ENCODE measurements around the gene DDR1.
"Not testable (repeated sequence)": the region's sequence is repeated elsewhere in the genome, so short reads cannot be mapped to it uniquely, and the experiment has no call there.

DDR1 gene

DNA sequence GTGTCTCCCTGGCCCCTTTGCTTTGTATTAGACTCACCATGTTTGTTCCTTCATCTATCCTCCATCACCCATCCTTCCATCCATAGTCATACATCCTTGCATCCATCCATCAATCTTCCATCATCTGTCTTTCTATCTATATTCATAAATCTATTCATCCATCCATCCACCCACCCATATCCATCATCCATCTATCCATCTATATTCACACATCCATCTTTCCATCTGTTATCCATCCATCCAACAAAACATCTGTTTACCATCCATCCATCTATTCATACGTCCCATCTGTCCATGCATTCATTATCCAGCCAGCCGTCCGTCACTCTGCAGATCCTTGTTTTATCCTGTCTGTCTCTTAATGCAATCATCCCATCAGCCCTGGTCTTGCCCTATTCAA is 10.6 kb downstream of the DDR1 start:
- DNase-seq: no peak

DNA sequence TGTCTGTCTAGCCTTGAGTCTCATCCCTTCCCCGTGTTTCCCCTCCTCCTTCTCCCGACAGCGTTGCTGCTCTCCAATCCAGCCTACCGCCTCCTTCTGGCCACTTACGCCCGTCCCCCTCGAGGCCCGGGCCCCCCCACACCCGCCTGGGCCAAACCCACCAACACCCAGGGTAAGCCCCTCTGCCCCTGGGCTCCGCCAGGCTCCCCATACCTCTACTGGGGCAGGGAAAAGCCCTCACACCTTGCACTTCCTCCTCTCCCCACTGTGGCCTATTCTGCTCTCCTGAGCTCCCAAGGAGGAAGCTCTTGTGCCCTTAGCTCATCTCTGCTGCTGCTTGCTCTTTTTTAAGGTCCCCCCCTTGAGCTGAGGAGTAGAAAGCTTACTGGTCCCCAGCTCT is 11.0 kb downstream of the DDR1 start:
- no peak for DNase-seq

DNA sequence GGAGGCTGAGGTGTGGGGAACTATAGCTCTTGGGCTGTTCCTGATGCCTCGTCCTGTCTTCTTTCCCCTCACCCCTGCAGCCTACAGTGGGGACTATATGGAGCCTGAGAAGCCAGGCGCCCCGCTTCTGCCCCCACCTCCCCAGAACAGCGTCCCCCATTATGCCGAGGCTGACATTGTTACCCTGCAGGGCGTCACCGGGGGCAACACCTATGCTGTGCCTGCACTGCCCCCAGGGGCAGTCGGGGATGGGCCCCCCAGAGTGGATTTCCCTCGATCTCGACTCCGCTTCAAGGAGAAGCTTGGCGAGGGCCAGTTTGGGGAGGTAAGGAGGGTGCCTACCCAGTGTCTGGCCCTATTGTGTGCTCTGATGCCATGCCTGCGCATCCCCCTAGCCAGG is 12.2 kb downstream of the DDR1 start:
- DNase-seq: no peak

DNA sequence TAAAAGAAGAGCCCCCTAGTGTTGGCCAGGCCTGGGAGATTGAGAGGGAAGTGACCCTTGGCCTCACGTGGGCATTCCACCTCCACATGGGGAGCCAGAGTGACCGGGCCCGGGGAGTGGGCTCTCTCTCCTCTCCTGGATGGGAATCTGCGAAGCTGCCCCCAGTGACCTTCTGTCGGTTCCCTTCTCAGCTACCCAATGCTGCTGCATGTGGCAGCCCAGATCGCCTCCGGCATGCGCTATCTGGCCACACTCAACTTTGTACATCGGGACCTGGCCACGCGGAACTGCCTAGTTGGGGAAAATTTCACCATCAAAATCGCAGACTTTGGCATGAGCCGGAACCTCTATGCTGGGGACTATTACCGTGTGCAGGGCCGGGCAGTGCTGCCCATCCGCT is 13.6 kb downstream of the DDR1 start:
- no peak for DNase-seq

DNA sequence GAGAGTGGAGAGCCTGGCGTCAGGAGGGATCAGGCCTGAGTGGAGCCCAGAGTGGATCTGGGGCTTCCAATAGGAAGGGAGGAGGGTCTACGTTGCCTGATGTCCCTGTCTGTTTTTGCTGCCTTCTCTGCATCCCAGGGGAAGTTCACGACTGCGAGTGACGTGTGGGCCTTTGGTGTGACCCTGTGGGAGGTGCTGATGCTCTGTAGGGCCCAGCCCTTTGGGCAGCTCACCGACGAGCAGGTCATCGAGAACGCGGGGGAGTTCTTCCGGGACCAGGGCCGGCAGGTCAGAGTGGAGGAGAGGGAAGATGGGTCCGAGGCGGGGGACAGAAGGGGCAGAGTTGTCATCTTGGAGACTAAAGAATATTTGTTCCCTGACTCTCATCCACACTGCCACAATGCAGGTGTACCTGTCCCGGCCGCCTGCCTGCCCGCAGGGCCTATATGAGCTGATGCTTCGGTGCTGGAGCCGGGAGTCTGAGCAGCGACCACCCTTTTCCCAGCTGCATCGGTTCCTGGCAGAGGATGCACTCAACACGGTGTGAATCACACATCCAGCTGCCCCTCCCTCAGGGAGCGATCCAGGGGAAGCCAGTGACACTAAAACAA is 14.5 kb downstream of the DDR1 start:
- DNase-seq: no peak

DNA sequence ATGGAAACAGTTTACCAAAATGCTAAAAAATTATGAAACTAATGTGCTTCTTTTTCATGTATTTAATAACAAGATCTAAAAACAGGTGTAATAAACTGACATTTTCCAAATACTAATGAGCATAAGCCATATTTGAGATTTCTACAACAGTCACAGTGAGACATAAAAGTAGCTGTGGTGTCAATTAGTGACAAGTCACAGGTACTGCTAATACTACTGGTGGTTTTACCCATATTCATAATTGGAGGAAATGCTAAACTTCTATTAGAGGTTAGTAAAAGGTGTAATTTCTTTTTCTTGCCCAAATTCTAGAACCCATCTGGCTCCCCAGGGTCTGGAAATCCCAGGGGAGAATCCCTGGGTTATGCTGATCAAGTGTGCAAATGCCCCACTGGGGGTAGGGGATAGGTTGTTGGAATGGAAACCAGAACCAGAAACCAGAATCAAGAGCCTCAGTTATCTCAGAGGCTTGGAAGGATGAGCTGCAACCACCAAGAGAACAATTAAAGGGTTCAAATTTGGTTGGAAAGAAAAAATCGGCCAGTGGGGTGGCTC is 16.6 kb downstream of the DDR1 start:
- DNase-seq: no peak

DNA sequence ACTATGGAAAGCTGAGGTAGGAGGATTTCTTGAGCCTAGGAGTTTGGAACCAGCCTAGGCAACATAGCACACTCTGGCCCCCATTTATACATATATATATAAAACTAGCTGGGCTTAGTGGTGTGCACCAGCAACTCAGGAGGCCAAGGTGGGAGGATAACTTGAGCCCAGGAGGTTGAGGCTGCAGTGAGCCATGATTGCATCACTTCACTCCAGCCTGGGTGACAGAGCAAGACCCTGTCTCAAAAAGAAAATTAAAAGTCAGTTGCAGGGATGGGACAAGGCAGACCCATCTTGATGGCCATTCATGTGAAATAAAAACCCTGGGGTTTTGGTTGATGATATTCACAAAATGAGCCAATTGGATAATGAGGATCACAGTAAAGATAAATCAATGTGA is 17.1 kb downstream of the DDR1 start:
- no peak for DNase-seq

DNA sequence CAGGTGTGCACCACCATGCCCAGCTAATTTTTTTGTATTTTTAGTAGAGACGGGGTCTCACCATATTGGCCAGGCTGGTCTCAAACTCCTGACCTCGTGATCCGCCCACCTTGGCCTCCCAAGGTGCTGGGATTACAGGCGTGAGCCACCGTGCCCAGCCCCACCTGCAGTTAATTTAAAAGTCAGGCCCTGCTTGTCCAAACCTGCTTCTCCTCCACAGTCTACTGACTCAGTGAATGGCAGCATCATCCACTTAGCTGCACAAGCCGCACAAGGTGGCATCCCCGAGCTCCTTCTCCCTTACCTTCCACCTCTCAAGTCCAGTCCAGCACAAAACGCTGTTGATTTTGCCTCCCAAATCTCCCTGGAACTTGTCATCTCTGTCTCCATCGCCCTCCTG is 17.9 kb downstream of the DDR1 start:
- DNase-seq: not testable (repeated sequence)

DNA sequence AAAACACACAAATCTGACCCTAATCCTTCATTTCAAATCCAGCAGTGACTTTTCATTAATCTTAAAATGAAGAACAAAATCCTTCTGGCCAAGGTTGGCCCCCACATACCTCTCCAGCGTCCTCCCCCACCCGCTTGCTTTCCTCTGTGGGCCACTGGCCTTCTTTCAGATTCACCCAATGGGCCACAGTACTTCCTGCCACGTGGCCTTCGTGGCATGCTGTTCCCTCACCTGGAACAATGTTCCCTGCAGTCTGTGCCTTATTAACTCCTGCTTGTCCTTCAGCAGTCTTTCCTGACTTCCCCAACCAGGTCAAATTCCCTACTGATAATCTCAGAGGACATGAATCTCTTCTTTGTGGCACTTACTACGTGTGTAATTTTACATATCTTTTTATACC is 18.4 kb downstream of the DDR1 start:
- no peak for DNase-seq

DNA sequence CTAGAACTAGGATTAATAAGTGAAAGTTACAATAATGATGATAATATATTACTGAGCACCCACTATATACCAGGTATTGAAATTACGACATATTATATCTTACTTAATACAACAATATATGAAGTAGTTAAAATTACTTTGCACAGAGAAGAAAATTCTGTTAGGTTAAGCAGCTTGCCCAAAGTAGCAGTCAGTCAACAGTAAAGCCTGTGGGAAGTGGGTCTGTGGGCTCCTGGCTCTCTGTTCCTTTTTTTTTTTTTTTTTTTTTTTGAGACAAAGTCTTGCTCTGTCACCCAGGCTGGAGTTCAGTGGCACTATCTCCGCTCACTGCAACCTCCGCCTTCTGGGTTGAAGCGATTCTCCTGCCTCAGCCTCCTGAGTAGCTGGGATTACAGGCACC is 18.9 kb downstream of the DDR1 start:
- no peak for DNase-seq

DNA sequence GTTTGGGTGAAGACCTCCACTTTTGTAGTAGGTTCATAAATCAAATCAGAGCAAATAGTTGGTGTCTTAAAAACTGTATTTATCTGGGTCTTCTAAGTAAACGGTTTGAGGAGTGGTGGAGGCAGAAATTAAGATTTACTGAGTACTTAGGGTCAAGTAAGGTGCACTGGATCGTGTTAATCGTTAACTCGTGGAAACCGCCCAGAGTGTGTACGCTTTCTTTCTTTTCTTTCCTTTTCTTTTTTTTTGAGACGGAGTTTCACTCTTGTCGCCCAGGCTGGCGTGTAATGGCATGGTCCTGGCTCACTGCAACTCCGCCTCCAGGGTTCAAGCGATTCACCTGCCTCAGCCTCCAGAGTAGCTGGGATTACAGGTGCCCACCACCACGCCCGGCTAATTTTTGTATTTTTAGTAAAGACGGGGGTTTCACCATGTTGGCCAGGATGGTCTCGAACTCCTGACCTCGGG is 23.0 kb downstream of the DDR1 start:
- DNase-seq: not testable (repeated sequence)

DNA sequence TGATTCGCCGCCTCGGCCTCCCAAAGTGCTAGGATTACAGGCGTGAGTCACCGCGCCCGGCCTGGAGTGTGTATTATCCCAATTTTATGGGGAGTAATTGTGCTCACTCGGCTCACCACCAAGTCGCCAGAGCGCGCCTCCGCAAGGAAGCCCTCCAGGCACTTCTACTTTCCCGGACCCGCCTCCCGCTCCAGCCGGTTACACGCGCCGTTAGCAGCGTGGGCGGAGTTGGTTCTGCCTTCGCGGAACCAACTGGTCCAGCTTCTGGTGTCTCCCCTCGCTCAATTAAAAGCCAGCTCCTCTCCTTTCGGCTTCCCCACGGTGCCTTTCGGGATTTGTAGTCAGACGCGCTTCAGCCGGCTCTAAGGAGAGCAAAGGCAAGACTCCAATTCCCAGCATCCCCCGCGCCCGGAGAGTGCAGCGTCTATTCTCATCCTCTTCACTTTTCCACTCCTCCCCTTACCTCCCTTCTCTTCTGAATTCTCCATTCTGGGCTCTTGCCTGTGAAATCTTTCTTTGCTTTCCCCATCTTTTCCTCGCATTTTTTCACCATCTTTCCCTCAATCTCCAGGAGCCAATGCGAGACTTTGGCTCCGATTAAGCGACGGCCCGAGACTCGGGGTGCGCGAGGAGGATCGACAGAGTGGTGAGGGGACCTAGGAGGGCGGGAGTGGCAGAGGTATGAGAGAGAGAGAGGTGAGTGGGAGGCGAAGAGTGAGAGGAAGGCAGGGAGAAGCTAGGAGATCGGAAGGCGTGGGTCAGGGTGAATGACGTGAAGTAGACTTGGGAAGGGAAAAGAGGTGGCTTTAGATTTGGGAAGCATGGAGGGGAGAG is 23.7 kb downstream of the DDR1 start, which contains the start of gene GTF2H4:
GTF2H4 (plus strand) TSS at position 450 of the 834 bp plus-strand sequence.
- DNase-seq: peak; percentile 91

DNA sequence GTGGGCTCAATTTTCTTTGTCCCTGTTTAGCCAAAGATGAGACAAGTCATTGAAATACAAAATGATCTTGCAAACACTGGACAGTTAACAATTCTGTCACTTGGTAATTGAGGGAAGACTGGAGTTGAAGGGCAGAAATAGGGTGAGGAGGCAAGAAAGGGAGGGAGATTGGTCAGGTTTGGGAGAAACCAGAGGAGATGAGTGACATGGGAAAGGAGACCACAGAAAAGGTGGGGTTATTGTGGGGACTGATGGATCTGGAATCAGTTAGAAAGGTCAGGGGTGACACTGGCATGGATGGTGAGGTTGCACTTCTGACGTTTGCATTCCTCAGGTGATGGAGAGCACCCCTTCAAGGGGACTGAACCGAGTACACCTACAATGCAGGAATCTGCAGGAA is 24.4 kb downstream of the DDR1 start:
- no peak for DNase-seq

DNA sequence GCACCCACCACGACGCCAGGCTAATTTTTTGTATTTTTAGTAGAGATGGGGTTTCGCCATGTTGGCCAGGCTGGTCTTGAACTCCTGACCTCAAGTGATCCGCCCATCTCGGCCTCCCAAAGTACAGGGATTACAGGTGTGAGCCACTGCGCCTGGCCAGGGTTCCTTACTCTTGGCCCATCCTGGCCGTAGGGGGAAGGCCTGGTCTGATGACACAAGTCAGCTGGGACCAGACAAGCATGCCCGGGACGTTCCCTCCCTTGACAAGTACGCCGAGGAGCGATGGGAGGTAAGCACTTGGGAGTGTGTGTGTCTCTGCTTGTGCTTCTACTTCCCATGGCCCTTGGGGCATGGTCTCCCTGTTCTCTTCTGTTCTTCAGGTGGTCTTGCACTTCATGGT is 26.2 kb downstream of the DDR1 start:
- not testable (repeated sequence) for DNase-seq

DNA sequence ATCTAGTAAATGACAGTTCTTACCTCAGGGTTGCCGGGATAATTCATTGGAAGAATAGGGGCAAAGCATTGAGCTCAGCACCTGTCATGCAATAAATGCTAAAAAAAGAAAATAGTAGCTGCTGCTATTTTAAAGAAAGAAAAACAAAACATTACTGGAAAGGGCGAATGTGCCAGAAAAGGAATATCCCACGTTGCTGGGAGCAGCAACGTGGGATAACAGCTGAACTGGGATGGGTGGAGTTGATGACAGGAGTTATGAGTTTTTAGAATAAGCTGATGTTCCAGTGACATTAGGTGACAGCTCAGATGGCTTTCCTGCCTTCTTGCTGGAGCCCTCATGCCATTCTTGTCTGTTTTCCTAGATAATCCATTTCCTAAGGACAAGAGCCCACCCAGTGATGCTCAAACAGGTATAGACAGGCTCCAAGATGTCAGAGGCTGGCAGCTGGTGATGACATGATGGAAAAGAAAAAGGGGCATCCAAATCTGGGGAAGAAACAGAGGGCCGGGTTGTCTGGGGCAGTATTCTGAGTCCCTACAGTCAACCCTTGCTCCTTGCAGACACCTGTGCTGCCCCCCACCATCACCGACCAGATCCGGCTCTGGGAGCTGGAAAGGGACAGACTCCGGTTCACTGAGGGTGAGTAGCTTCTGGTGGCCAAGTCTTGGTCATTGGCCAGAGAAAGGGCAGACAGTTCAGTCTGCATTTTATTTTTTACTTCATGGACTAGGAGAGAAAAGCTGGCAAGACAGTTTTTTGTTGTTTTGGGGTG is 28.6 kb downstream of the DDR1 start:
- DNase-seq: no peak

DNA sequence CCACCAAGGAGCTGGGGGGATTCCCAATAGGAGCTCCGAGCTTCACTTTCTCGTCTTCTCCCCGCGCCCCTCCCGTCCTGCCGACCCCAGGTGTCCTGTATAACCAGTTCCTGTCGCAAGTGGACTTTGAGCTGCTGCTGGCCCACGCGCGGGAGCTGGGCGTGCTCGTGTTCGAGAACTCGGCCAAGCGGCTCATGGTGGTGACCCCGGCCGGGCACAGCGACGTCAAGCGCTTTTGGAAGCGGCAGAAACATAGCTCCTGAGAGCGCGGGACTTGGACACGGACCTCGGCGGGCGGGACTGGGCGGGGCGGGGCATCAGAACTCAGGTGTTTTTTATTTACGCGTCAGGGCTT is 29.4 kb downstream of the DDR1 start:
- DNase-seq: no peak

DNA sequence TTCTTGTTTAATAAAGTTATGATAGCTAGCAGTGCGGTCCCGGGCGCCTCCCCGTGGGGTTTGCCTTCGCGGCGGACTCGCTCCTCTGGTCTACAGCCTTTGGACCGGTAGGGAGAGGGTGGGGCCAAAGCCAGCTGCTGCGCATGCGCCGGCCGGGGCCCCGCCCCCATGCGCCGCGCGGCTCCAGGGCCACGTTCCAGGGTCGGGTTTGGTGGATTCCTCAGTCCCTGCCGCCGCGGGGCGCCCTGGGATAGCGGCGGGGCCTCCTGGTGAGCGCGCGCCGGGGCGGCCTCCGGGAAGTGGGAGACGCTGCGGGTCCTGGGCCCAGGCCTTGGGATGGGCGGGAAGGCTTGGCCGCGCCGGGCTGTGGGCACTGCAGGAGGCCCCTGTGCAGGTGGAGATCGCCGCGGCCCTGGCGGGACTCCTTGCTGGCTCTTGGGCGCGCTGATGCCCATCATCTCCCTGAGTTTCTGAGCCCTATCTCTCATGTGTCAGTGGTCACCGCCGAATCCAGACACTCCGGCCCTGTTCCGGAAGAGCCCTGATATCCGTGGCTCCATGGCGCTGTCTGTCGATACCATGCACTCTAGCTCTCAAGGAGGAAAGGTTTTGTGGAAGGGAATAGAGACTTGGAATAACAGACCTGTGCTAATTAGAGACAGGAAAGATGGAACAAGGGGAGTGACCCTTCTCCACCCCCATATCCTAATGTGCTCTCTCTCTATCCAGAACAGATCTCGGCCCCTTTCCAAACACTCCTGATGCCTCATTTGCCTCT is 29.9 kb downstream of the DDR1 start, which contains the start of gene VARS2:
VARS2 (plus strand) TSS at position 163 of the 778 bp plus-strand sequence; CDS start at position 762, 599 bp downstream.
- peak; percentile 83 for DNase-seq

DNA sequence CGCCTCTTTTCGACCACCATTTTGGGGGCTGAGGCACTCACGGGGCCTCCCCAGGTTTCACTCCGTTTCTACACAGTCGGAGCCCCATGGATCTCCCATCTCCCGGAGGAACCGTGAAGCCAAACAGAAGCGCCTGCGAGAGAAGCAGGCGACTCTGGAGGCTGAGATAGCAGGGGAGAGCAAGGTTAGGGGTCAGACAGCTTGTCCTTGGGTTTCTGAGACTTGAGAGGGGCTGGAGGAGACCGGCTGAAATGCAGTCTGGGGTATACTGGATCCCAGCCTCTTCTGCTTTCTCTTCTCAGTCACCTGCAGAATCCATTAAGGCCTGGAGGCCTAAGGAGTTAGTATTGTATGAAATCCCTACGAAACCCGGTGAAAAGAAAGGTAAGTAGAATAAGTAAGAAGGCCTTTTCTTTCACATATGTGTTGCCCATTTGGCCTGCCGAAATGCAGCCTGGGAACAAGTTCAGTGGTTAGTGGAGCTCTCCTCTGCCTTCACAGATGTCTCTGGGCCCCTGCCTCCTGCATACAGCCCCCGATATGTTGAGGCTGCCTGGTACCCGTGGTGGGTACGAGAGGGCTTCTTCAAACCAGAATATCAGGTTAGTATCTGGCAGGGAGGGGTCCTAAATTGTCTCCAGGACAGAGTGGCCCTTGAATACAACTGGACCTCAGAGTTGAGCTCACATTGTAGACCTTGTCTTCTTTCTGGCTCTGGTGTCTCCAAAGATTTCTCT is 30.7 kb downstream of the DDR1 start:
- DNase-seq: no peak

DNA sequence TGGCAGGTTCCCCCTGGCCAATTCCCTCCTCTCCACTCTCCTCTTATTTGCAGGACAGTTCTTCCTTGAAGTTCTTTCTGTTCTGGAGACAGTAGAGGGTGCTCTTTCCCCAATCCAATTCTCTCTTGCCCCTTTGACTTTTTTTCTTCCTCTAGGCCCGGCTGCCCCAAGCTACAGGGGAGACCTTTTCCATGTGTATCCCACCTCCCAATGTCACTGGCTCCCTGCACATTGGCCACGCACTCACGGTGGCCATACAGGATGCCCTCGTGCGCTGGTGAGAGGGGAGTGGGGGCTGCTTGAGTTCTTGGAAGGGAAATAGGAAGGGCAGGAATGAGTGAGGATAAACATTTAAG is 31.2 kb downstream of the DDR1 start:
- DNase-seq: no peak

DNA sequence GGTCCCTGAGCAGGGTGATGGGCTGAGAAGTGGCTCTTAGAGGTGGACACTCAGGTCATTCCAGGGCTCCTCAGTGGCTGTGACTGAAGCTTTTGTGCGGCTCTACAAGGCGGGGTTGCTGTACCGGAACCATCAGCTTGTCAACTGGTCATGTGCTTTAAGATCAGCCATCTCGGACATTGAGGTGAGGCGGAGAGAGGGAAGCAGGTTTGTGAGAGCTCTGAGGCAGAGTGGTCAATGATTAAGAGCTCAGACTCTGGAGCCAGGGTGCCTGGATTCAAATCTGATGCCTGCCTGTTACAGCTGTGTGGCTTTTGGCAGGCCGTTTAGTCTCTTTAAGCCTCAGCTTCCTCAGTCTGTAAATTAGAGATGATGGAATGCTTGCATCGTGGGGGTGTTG is 32.7 kb downstream of the DDR1 start:
- DNase-seq: no peak

DNA sequence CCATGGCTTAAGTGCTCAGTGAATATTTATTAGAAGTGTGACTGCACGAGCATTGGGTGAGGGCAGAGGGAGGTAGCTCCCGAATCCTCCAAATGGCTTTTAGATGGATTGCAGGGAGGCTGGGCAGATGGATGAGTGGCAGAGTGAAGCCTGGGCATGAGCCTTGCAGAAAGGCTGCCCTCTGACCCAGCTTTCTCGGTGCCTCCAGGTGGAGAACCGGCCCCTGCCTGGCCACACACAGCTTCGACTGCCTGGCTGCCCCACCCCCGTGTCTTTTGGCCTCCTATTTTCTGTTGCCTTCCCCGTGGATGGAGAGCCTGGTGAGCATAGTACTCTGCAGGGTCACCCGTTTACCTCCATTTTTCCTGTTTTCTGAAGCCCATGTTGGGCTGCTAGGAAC is 33.2 kb downstream of the DDR1 start:
- no peak for DNase-seq

DNA sequence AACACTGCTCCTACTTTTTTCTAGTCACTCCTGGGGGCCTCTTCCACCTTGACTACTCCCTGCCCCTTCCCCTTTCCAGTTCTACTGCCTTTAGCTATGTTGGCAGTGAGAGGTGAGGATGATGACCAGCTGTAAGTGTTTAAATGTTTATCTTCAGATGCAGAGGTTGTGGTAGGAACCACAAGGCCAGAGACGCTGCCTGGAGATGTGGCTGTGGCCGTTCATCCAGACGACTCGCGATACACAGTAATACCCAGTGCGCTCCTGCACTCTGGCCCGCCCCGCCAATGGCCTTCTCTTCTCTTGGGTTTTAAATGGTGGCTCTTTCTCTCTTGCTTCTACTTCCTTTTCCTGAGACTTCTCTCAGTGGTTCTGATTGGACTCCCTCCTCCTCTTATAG is 34.4 kb downstream of the DDR1 start:
- DNase-seq: no peak
